ENCODE results near the gene C2CD2.

Gene C2CD2

DNA sequence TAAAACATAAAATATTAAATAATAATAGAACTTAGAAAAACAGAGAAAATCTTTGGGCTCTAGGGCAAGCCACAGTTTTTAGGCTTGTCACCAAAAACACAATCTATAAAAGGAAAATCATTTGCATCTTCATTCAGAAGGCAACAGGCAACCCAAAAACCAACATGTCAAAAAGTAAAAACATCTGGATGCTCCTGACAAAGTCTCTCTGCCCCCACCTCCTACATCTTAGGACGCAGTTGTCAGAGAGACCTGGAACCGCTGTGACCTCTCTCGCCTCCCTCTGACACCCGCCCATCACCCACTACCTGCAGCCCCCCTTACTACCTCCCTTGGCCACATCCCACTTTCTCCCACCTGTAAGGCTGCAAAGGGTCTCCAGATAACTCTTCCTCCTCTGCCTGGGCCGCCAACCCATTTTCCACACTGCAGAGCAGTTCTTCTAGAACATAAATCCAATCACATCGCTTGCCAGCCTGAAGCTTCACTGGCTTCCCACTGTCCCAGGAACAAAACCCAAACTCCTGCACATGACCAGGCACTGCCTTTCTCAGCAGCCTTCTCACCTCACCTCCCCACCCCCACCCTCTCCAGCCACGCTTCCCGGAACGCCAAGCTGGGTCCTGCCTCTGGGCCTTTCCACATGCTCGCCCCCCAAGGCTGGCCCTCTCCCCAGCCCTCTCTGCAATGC, 89.4 kb downstream of the C2CD2 start:
- CTCF ChIA-PET: no interaction called here
- POLR2A ChIA-PET: interaction anchor here (0.6 kb wide), 1 partner anchor 19 kb away, joined by 7 read pairs; no protein-coding TSS in a partner anchor
- DNase-seq (ENCODE audit: extremely low spot score): no peak
- TF ChIP-seq, protein P1, sequence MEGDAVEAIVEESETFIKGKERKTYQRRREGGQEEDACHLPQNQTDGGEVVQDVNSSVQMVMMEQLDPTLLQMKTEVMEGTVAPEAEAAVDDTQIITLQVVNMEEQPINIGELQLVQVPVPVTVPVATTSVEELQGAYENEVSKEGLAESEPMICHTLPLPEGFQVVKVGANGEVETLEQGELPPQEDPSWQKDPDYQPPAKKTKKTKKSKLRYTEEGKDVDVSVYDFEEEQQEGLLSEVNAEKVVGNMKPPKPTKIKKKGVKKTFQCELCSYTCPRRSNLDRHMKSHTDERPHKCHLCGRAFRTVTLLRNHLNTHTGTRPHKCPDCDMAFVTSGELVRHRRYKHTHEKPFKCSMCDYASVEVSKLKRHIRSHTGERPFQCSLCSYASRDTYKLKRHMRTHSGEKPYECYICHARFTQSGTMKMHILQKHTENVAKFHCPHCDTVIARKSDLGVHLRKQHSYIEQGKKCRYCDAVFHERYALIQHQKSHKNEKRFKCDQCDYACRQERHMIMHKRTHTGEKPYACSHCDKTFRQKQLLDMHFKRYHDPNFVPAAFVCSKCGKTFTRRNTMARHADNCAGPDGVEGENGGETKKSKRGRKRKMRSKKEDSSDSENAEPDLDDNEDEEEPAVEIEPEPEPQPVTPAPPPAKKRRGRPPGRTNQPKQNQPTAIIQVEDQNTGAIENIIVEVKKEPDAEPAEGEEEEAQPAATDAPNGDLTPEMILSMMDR (IDR thresholded peaks at IDR 0.05; ENCODE audit: control extremely low read depth, extremely low read depth, low read depth, missing control alignments): no peak

DNA sequence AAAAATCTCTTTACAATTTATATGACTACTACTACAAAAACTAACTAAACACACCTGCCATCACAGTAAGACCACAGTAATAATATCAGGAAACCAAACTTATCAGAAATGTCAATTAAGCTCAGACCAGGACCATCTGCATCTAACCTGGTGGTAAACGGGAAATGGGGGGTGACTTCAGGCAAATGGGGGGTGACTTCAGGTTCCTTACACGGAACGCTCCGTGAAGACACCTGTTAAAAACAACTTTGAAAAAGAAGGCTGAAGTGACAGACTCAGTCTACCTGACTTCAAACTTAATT, 90.4 kb downstream of the C2CD2 start:
- no peak for DNase-seq (ENCODE audit: extremely low spot score)
- ChIA-PET CTCF (interaction anchor here (1.1 to 1.5 kb wide), 3 partner anchors 26 to 254 kb away, joined by 3 to 4 read pairs (median 4); no protein-coding TSS in a partner anchor), POLR2A (no interaction called here)
- TF ChIP-seq, protein P1 (IDR thresholded peaks at IDR 0.05; ENCODE audit: control extremely low read depth, extremely low read depth, low read depth, missing control alignments): no peak

DNA sequence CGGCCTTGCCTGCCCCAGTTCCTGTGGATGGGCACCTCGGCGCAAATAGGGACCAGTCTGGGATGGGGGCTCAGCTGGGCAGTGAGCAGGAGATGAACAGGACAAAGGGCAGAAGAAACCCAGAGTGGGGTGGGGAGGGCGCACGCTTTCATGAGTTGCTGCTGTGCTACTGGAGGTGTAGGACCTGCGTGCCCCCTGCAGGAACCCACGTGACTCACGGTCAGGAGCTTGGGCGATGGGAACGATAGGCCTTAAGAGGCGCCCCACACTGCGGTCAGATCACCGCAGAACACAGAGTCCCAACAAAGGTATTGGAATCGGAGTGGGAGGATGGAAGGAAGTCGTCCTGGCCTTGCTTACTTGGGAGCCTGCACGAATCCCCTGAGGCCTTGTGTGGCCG, 91.8 kb downstream of the C2CD2 start:
- no peak for DNase-seq (ENCODE audit: extremely low spot score)
- ChIA-PET POLR2A (no interaction called here), CTCF (interaction anchor here (1.3 kb wide), 1 partner anchor 25 kb away, joined by 3 read pairs; no protein-coding TSS in a partner anchor)
- TF ChIP-seq, protein P1 (IDR thresholded peaks at IDR 0.05; ENCODE audit: control extremely low read depth, extremely low read depth, low read depth, missing control alignments): no peak

DNA sequence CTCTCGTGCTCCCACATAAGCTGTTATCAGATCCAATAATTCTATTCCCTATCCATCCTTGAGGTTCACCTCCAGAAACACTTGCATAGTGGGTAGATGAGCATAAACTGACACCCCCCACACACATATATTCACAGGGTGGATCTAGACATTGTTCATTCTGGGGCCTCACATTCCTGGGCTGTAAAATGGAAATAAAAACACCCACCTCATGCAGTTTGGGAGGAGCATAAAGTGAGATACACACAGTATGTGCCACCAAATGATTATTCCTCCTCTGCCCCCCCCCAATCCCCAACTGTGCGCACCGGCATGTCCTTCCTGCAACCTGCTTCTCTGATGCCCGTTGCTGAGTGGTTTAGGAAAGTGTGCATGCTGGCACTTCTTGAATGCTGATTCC, 92.6 kb downstream of the C2CD2 start:
- no peak for DNase-seq (ENCODE audit: extremely low spot score)
- POLR2A ChIA-PET: no interaction called here
- TF ChIP-seq, protein P1 (IDR thresholded peaks at IDR 0.05; ENCODE audit: control extremely low read depth, extremely low read depth, low read depth, missing control alignments): no peak
- CTCF ChIA-PET: interaction anchor here (1.3 kb wide), 1 partner anchor 45 kb away, joined by 4 read pairs; no protein-coding TSS in a partner anchor

DNA sequence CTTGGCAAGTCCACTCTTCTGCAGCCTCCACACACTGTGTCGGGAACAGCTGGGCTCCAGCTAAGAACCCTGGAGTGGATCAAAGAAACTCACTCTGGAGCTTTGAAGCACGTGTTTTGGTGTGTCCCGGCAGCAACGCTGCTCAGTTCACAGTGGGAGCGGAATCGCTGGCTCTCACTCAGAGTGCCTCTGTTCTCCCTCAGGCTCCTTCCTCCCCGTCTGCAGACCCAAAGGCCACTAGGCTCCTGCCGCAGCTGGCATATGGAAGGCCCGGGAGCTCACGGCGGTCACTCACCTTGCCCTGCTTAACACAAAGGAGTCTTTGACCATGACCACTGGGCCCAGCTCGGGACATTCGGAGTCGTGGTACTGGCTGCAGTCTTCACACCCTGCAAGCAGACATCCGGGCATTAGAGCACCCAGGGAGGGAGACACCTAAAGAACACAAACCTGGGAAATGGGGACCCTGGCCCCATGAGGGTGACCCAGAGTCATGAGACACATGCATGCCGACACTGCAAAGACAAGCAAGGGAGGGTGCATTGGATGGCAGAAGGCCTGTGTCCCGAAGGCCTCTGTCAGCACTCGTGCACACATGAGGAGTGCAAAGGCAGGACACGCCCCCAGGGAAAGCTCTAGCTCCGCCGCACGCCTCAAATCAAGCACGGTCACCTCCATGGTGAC, 94.4 kb downstream of the C2CD2 start:
- TF ChIP-seq, protein P1 (IDR thresholded peaks at IDR 0.05; ENCODE audit: control extremely low read depth, extremely low read depth, low read depth, missing control alignments): no peak
- no peak for DNase-seq (ENCODE audit: extremely low spot score)
- ChIA-PET POLR2A (no interaction called here), CTCF (interaction anchor here (0.9 to 1.1 kb wide), 3 partner anchors 13 to 43 kb away, joined by 3 read pairs; no protein-coding TSS in a partner anchor)

DNA sequence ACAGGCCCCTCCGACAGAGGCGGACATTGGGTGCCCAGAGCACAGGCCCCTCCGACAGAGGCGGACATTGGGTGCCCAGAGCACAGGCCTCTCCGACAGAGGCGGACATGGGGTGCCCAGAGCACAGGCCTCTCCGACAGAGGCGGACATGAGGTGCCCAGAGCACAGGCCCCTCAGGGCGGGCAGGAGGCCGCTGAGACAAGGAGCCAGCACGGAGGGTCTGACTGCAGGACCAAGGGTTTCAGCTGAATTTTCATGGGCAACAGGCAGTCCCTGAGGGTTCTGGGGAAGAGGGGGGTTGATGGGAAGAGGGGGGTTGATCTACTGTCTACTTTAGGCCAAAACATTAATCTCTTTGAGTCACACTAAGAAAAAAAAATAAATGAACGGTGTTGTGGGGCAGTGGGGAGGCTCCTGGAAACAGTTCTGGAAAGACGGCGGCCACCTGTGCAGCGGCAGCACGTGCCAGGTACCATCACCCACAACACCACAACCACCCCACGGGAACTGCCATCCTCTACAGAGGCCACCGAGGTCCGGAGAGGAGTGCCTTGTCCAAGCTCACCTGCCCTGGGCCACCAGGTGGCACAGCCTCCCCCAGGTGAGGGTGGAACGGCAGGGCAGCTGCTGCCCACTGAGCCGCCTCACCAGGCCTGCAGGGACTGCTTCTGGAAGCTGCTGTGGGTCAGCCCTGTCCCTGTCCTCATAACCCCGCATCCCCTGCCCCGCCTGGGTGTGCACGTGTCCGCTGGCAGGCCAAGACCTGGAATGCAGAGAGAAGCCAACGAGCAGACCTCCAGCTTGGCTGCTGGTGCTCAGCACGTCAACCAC, 95.1 kb downstream of the C2CD2 start:
- DNase-seq (ENCODE audit: extremely low spot score): no peak
- ChIA-PET CTCF (interaction anchor here (1.0 kb wide), 1 partner anchor 42 kb away, joined by 3 read pairs; no protein-coding TSS in a partner anchor), POLR2A (no interaction called here)
- TF ChIP-seq, protein P1 (IDR thresholded peaks at IDR 0.05; ENCODE audit: control extremely low read depth, extremely low read depth, low read depth, missing control alignments): no peak

All from GM10248 (cell line).